Pons (tissue), 1 donor: Measurements from ENCODE around the gene AMBRA1.

Source experiments
- DNase-seq: peaks from one replicate; pipeline ENCODE4 v3.0.0-alpha.2; 2016; ENCODE audit warnings: low spot score

Gene AMBRA1, protein sequence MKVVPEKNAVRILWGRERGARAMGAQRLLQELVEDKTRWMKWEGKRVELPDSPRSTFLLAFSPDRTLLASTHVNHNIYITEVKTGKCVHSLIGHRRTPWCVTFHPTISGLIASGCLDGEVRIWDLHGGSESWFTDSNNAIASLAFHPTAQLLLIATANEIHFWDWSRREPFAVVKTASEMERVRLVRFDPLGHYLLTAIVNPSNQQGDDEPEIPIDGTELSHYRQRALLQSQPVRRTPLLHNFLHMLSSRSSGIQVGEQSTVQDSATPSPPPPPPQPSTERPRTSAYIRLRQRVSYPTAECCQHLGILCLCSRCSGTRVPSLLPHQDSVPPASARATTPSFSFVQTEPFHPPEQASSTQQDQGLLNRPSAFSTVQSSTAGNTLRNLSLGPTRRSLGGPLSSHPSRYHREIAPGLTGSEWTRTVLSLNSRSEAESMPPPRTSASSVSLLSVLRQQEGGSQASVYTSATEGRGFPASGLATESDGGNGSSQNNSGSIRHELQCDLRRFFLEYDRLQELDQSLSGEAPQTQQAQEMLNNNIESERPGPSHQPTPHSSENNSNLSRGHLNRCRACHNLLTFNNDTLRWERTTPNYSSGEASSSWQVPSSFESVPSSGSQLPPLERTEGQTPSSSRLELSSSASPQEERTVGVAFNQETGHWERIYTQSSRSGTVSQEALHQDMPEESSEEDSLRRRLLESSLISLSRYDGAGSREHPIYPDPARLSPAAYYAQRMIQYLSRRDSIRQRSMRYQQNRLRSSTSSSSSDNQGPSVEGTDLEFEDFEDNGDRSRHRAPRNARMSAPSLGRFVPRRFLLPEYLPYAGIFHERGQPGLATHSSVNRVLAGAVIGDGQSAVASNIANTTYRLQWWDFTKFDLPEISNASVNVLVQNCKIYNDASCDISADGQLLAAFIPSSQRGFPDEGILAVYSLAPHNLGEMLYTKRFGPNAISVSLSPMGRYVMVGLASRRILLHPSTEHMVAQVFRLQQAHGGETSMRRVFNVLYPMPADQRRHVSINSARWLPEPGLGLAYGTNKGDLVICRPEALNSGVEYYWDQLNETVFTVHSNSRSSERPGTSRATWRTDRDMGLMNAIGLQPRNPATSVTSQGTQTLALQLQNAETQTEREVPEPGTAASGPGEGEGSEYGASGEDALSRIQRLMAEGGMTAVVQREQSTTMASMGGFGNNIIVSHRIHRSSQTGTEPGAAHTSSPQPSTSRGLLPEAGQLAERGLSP (N-terminal part only)

DNA sequence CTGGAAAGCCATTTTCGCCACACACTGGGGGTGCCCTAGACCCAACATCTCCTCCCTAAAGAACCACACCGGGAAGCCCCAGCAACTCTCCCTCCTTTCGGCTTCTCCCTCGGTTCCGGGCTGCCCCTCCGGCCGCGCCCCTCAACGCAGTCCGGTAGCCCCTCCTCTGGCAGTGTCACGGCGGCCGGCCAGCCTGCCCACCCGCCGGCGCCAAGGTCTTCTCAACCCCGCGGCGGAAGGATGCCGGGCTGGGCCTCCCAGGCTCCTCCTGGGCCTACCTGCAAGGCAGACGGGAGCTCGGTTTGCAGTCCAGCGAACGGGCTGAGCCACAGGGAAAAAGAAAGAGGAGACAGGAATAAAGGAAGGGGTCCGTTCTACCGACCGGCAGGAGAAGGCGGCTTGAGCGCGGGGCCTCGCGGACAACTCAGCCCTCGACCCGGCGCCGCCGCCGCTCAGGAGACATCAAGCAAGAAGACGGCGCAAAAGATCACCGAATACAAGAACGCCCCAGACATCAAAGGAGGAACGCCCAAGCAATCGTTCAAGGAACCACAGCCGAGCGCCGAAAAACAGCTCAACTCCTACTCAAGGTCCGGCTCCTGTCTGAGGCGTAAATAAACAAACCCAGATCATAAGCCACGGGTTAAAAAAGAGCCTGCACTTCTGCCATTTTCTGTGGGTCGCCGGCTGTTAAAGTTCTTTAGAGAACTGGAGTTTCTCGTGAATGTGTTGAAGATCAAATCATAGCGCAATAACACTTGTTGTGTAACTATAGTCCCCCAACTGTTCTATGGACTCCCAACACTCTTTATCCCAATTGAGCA is at the start of gene AMBRA1:
Gene AMBRA1 (minus strand): TSS at position 474 of the 824 bp plus-strand sequence. CDS start 45,643 bp downstream, outside the sequence.
- DNase-seq: peak; percentile 93

DNA sequence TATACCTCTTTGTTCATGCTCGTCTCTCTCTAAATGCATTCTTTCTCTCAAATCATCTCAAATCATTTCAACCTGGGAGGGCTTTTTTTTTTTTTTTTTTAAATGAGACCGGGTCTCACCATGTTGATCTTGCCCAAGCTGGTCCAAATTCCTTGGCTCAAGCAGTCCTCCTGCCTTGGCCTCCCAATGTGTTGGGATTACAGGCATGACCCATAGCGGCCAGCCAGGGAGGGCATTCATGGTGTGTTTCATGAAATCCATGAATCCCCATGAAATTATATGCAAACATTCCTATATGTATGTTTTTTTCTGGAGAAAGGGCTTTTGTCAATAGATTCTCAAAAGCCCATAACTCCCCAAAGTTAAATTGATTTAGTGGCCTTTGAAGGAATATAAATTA is 49.7 kb upstream of the AMBRA1 start:
- no peak for DNase-seq

DNA sequence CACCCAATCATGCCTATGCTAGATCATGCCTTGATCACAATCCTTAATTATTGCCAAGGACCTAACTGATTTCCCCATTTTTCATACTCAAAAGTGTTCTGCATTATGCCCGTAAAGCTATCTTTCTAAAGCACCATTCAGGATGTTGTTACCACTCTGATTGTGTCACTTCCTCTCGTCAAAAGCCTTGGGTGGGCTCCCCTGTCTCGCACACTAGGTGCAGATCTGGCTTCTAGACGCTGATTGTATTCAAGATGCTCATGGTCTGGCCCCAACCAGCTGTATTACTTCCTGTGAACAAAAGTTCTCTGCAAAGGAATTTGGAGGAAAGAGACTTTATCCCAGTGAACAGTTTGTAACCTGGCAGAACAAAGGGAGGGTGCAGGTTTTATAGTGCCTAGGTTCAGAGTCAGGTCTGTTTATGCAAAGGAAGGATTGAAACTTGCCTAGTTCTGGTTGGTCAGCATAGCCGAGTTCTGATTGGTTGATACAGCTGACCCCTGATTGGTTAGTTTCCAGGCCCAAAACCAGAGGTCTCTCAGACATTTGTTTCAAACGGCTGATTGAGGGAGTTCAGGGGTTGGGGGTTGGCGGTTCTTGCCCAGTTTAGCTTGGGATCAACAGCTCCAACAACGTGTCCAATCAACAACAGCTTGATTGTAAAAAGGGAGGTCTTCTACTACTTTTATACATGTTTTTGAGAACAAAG is 49.0 kb upstream of the AMBRA1 start:
- no peak for DNase-seq

DNA sequence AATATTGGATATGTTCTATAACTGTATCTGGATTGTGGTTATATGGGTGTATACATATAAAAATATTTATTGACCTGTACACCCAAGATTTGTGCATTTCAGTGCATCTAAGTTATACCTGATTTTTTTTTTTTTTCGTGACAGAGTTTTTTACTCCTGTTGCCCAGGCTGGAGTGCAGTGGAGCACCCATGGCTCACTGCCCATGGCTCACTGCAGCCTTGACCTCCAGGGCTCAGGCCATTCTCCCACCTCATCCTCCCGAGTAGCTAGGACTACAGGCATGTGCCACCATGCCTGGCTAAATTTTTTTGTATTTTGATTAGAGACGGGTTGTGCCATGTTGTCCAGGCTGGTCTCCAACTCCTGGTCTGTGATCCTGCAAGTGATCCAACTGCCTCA is 47.8 kb upstream of the AMBRA1 start:
- no peak for DNase-seq

DNA sequence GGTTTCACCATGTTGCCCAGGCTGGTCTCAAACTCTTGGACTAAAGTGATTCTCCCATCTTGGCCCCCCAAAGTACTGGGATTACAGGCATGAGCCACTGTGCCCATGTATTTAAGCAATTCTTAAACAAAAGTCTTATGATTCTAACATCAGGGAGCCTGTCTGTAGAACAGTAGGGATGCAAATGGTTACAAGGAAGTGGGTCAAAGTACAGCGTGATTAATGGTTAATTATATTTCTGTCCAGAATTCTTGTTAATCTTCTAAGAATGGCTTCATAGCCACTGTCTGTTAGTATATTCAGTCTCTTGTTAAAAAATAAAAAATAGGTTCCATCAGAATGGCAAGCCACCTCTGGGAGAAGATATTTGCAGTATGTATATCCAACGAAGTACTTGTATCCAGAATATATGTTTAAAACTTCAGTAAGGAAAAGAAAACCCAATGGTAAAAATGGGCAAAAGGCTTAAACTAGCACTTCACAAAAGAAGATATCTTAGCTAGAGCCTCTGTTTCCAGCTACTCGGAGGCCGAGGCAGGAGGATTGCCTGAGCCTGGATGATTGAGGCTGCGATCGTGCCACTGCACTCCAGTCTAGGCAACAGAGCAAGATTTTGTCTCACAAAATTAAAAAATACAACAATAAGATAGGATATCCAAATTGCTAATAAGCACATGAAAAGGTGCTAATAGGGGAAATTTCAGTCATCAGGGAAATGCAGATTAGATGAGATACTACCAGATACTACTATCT is 46.4 kb upstream of the AMBRA1 start:
- no peak for DNase-seq

DNA sequence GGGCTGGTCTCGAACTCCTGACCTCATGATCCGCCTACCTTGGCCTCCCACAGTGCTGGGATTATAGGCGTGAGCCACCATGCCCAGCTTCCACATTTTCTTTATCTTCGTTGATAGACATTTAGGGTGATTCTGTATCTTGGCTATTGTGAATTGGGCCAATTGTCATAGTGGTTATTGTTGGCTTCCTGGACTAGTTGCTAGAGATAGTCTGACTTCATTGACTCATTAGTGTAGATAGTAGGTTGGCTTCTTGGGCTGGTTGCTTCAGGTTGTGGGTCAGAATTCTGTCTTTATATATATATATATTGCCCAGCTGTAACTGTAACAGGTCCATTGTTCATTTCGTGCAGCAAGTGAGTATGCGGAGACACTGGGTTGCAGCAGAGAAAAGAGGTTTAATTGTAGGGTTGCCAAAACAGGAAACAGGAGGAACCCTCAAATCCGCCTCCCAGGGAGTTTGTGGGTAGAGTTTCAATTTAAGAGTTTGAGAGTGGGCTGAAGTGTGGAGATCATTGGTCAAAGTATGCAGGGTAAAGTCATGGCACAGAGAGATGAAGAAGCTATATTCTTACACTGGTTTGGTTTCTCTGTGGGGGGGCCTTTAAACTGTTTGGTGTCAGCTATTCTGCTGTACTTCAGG is 45.5 kb upstream of the AMBRA1 start:
- DNase-seq: no peak

DNA sequence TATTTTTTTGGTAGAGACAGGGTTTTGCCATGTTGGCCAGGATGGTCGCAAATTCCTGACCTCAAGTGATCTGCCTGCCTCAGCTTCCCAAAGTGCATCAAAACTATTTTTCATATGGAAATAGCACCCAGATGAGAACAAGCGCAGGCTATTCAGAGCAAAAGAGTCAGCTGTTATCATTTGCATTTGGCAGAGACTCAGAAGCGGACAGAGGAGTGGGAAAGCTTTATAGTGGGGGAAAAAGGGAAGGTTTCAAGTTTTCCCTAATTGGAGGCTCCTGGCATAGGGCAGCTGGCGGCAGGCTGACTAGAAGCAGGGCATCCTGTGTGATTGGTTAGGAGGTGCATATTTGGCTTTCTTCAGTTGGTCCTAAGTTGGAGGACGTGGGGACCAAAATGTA is 43.7 kb upstream of the AMBRA1 start:
- DNase-seq: peak; percentile 87

DNA sequence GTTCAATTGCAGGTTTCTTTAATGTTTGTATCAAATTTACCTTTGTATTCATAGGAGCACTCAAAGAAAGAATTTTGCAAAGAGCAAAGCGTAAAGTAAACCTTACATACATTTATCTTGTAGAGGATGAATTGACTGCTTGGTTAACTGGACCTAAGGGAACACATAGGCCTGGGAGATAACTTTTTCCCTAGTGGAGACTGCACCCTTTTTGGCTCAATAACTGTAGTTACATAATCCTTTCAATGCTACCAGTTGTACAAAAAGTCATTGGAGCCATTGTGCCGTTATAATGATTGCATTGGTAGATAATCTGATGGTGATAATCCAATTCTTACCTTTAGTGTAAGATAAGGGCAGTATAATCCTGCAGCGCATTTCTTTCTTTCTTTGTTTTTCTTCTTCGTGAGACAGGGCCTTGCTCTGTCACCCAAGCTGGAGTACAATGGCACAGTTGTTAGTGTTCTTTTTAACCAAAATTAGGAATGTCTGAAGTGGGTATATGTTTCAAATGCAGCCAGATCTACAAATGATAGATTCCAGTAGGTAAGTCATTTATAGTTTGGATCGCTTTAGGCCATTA is 41.8 kb upstream of the AMBRA1 start:
- peak; percentile 54 for DNase-seq

DNA sequence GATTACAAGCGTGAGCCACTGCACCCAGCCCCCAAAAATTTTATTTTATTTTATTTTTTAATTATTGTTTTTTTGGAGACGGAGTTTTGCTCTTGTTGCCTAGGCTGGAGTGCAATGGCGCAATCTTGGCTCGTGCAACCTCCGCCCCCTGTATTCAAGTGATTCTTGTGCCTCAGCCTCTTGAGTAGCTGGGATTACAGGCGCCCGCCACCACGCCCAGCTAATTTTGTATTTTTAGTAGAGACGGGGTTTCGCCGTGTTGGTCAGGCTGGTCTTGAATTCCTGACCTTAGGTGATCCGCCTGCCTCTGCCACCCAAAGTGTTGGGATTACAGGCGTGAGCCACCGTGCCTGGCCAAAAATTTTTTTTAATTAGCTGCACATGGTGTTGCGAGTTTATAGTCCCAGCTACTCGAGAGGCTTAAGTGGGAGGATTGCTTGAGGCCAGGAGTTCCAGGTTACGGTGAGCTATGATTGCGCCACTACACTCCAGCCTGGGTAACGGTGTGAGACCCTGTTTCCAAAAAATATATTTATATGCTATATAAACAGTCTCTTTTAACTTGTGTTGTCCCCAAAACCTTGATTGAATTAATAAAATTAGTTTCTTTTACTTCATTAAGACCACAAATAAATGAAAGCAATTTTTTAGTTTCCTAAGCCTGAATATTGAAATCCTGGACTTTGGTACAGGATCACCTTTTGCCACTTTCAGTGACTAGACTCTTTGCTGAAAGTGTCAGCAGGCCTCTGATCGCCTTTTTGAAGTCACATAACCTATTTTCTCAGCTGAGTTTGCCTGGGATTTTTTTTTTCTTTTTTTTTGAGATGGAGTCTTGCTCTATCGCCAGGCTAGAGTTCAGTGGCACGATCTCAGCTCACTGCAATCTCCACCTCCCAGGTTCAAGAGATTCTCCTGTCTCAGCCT is 39.7 kb upstream of the AMBRA1 start:
- no peak for DNase-seq

DNA sequence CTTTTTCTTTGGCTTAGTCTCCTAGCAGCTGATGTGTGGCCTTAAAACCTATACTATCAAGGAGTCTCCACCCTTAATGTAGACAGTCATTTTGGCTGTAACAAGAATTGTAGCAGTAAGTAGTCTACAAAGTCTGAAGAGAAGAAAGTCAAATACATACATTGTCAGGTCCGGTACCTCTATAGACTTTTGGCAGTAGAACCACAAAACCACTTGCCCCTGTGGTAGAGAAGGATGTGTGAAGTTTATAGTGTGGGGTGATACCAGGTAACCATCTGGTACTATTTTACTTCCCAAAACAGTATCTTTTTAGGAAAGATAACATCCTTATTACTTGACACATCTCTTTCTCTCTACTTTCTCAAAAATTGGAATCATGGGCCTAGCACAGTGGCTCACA is 38.7 kb upstream of the AMBRA1 start:
- no peak for DNase-seq

DNA sequence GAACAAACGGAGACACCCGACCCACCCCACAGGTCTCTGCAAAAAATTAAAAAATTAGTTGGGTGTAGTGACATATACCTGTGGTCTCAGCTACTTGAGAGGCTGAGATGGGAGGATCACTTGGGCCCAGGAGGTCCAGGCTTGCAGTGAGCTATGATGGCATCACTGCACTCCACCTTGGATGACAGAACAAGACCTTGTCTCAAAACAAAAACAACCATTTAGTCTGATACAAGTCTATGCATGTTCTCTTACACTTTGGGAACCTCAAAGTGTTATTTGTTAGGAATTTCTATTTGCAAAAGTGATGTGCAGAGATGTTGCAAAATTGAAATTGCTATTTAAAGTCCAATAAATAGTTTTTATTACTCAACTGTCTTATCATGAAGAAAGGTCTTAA is 37.9 kb upstream of the AMBRA1 start:
- no peak for DNase-seq

DNA sequence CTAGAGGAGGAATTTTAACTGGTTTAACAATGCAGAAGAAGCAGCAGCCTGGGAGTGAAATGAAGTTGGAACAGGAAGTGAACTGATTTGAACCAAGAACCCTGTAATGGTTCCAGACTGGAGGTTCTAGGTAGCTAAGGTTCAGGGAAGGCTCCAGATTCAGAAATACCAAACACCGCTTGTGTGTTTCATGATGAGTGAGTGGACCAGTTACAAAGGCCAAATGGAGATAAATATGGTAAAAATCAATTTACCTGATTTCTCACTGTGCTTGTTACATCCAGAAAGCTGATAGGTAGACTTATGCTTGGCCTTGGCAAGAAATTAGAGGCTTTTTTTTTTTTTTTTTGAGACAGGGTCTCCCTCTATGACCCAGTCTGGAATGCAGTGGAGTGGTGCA is 36.4 kb upstream of the AMBRA1 start:
- no peak for DNase-seq

DNA sequence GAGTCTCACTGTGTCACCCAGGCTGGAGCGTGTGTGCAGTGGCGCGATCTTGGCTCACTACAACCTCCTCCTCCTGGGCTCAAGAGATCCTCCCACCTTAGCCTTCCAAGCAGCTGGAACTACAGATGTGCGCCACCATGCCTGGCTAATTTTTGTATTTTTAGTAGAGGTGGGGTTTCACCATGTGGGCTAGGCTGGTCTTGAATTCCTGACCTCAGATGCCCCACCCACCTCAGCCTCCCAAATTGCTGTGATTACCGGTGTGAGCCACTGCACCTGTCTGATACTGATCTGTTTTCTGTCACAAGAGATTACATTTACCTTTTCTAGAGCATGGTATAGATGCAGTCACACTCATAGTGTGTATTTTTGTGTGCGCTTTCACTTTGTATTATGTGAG is 35.1 kb upstream of the AMBRA1 start:
- DNase-seq: no peak

DNA sequence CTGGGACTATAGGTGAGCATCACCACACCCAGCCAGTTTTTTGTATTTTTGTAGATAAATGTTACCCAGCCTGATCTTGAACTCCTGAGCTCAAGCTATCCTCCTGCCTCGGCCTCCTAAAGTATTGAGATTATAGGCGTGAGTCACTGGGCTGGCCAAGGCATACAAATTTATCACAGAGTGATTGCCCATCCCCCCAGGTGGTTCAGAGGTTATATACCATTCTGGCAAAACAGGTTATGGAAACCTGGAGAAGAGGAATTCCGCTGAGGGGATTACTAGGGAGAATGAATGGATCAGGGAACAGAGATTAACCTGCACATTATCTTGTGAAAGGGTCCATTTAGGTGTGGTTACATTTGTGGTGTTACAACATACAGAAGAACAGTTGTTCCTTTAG is 31.6 kb upstream of the AMBRA1 start:
- no peak for DNase-seq

DNA sequence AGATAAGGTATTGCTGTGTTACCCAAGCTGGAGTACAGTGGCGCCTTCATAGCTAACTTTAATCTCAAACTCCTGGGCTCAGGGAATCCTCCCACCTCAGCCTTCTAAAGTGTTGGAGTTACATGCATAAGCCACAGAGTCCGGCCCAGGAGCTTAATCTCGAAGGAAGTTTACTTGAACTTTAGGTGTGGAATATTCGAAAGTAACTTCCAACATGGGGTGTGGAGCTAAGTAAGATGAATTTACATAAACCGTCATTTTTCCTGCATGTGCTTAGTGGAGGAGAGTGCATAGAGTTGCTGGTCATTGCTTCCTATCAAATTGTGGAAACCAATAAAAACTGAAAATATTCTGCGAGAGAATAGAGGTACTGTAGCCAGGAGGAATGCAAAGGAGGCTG is 25.0 kb upstream of the AMBRA1 start:
- no peak for DNase-seq

DNA sequence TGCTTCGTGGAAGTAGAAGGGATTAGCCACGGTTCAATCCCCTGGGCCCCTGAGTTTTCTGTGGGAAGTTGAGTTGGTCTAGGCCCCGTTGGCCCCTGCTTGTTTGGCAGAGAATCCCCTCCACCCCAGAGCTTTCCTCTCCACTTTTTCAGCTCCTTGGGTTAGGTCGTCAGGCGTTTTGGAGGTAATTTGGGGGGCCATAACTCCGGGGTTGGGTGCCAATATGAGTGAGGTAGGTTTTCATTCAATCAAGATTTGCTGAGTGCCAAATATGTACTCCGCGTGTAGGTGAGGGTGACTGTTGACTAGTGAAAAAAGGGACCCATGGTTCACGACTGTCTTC is 24.1 kb upstream of the AMBRA1 start:
- no peak for DNase-seq

DNA sequence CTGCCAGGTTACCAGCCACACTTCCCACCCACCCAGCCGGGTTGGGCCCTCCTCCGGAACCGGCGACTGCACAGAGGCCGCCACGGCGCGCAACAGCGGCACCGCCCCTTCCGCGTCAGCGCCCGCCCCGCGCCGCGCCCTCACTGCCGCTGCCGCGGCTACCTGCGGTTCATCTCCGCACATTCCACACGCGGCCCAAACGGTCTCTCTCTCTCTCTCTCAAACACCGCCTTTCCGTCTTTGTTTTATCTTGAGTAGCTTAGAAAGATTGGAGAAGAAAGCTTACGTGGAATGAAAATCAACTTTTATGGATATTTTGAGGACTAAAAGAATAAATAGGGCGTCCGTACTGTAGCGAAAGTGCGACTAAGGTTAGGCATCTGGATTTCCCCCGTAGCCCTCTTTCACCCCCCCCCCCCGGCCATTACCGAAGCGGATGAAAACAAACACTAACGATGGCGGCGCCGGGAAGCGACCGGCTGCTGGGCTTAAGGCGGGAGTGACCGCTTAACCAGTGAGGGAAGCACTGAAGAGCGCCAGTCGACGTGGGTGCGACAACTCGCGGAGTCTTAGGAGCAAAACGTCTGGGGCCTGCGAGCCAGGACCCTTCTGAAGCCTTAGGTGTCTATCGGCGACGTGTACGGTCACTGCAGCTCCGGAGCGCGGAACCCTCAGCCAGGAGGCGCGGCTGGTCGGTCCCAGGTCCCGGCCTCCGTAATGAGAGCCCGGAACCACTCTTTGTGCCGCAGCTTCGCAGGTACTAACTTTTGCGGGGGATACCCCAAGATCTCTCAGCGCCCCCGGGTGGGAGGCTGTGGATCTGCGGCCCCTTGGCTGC is 23.5 kb upstream of the AMBRA1 start, which contains the start of the genes ATG13 and HARBI1:
Gene ATG13 (plus strand): TSS at position 420 of the 838 bp plus-strand sequence. CDS start 26,739 bp downstream, outside the sequence.
Gene HARBI1 (minus strand): TSS at position 94 of the 838 bp plus-strand sequence. CDS start 990 bp downstream, outside the sequence.
- peak; percentile 82 for DNase-seq
